ENCODE data around the gene ZDHHC18. TPM values are rescaled to one million over a fixed set of nuclear protein-coding genes. Genes with fewer than 3 reads are reported as not detected.

ZDHHC18 gene, protein sequence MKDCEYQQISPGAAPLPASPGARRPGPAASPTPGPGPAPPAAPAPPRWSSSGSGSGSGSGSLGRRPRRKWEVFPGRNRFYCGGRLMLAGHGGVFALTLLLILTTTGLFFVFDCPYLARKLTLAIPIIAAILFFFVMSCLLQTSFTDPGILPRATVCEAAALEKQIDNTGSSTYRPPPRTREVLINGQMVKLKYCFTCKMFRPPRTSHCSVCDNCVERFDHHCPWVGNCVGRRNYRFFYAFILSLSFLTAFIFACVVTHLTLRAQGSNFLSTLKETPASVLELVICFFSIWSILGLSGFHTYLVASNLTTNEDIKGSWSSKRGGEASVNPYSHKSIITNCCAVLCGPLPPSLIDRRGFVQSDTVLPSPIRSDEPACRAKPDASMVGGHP
- 10 to 100 TPM; 60.2 to 63.5 TPM for total RNA-seq

DNA sequence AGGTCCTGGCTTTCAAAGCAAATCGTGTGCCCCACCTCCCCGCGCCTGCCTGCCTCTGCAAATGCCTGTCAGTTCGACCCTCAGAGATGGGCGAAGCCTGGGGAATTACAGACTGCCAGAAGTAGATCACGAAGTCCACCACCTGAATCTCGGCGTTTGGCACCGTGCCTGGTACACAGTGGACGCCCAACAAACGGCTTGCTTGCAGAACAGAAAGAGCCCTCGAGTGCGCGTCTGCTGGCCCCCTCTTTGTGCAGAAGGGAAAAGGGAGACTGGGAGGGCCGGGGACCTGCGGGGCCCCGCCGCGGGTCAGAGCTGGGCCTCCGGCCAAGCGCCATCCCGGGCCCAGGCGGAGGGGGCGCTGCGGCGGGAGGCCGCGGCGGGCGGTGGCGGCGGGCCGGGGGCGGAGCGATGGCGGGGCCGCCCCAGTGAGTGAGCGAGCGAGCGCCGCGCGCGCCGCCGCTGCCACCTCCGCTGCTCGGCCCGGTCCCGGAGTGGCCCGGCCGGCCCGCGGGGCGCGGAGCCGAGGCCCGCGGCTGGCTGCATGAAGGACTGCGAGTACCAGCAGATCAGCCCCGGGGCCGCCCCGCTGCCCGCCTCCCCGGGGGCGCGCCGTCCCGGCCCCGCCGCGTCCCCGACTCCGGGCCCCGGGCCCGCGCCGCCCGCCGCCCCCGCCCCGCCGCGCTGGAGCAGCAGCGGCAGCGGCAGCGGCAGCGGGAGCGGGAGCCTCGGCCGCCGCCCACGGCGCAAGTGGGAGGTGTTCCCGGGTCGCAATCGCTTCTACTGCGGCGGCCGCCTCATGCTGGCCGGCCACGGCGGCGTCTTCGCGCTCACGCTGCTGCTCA lies at the start of gene ZDHHC18:
TSS of gene ZDHHC18 (plus strand) at position 428 of the 845 bp plus-strand sequence. CDS start at position 545, 117 bp downstream.
- POLR2A ChIA-PET: interaction anchor here (1.0 kb wide), 2 partner anchors 16 to 39 kb away, joined by 3 to 4 read pairs; no protein-coding TSS in a partner anchor

DNA sequence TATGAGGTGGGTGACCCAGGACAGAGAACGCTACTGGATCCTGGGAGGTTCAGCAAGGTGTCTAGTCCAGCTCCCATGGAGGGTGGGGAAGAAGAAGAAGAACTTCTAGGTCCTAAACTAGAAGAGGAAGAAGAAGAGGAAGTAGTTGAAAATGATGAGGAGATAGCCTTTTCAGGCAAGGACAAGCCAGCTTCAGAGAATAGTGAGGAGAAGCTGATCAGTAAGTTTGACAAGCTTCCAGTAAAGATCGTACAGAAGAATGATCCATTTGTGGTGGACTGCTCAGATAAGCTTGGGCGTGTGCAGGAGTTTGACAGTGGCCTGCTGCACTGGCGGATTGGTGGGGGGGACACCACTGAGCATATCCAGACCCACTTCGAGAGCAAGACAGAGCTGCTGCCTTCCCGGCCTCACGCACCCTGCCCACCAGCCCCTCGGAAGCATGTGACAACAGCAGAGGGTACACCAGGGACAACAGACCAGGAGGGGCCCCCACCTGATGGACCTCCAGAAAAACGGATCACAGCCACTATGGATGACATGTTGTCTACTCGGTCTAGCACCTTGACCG lies 47.3 kb upstream of the ZDHHC18 start:
- H3K27ac Mint-ChIP-seq: peak overlapping the region; percentile 11
- H3K9me3 Mint-ChIP-seq: no peaks in the 10 kb centered on the region
- CTCF ChIA-PET: interaction anchor here (1.8 kb wide), 1 partner anchor 9 kb away, joined by 9 read pairs; the partner anchor contains the start of gene PIGV
- H3K27me3 Mint-ChIP-seq: no peaks in the 10 kb centered on the region
- POLR2A ChIA-PET: interaction anchor here (0.6 to 1.1 kb wide), 2 partner anchors 17 to 35 kb away, joined by 3 read pairs; no protein-coding TSS in a partner anchor
- H3K4me1 Mint-ChIP-seq (ENCODE audit: low read depth): peaks cover 30% of the 10 kb centered on the region
- DNase-seq: no peak
- intact Hi-C loops (cut with micrococcal nuclease): no loop called here
- H3K4me3 Mint-ChIP-seq: no peak overlapping the region
- H3K36me3 Mint-ChIP-seq: peaks cover 57% of the 10 kb centered on the region

More for the DNA sequence above, at the start of gene ZDHHC18:
- Mint-ChIP-seq H3K27me3 (no peaks in the 10 kb centered on the region), H3K4me1 (ENCODE audit: low read depth) (peaks cover 41% of the 10 kb centered on the region), H3K9me3 (no peaks in the 10 kb centered on the region), H3K36me3 (peaks cover 25% of the 10 kb centered on the region), H3K4me3 (peak within 1 kb of the TSS; percentile 94), H3K27ac (peak within 1 kb of the TSS; percentile 96)
- CTCF ChIA-PET: interaction anchor here (0.6 to 2.4 kb wide), 5 partner anchors 16 to 41 kb away, joined by 3 to 34 read pairs (median 4); no protein-coding TSS in a partner anchor
- DNase-seq: peak; percentile 79
- intact Hi-C loops (cut with micrococcal nuclease): loop anchor here (1.0 kb wide), 1 partner anchor 39 kb away; no protein-coding TSS in a partner anchor

DNA sequence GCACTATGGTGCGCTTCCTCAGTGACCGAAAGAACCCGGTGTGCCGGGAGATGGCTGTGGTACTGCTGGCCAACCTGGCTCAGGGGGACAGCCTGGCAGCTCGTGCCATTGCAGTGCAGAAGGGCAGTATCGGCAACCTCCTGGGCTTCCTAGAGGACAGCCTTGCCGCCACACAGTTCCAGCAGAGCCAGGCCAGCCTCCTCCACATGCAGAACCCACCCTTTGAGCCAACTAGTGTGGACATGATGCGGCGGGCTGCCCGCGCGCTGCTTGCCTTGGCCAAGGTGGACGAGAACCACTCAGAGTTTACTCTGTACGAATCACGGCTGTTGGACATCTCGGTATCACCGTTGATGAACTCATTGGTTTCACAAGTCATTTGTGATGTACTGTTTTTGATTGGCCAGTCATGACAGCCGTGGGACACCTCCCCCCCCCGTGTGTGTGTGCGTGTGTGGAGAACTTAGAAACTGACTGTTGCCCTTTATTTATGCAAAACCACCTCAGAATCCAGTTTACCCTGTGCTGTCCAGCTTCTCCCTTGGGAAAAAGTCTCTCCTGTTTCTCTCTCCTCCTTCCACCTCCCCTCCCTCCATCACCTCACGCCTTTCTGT lies 46.0 kb upstream of the ZDHHC18 start:
- CTCF ChIA-PET: interaction anchor here (0.6 to 1.0 kb wide), 2 partner anchors 12 to 181 kb away, joined by 3 read pairs; no protein-coding TSS in a partner anchor
- H3K36me3 Mint-ChIP-seq: peaks cover 44% of the 10 kb centered on the region

DNA sequence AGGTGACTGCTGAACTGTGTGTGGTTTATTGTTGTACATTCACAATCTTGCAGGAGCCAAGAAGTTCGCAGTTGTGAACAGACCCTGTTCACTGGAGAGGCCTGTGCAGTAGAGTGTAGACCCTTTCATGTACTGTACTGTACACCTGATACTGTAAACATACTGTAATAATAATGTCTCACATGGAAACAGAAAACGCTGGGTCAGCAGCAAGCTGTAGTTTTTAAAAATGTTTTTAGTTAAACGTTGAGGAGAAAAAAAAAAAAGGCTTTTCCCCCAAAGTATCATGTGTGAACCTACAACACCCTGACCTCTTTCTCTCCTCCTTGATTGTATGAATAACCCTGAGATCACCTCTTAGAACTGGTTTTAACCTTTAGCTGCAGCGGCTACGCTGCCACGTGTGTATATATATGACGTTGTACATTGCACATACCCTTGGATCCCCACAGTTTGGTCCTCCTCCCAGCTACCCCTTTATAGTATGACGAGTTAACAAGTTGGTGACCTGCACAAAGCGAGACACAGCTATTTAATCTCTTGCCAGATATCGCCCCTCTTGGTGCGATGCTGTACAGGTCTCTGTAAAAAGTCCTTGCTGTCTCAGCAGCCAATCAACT lies 45.2 kb upstream of the ZDHHC18 start:
- no peak for DNase-seq
- peaks cover 50% of the 10 kb centered on the region for H3K4me1 Mint-ChIP-seq (ENCODE audit: low read depth)
- intact Hi-C loops (cut with micrococcal nuclease): no loop called here
- no peaks in the 10 kb centered on the region for H3K27me3 Mint-ChIP-seq
- CTCF ChIA-PET: interaction anchor here (0.6 to 0.7 kb wide), 3 partner anchors 13 to 184 kb away, joined by 3 read pairs; no protein-coding TSS in a partner anchor
- peaks cover 38% of the 10 kb centered on the region for H3K36me3 Mint-ChIP-seq
- no peak overlapping the region for H3K4me3 Mint-ChIP-seq
- H3K27ac Mint-ChIP-seq: peak overlapping the region; percentile 5
- POLR2A ChIA-PET: interaction anchor here (0.7 to 1.1 kb wide), 3 partner anchors 36 to 89 kb away, joined by 3 to 4 read pairs (median 4); no protein-coding TSS in a partner anchor
- H3K9me3 Mint-ChIP-seq: no peaks in the 10 kb centered on the region

More for the DNA sequence above, 46.0 kb upstream of the ZDHHC18 start:
- peak; percentile 25 for DNase-seq
- H3K4me3 Mint-ChIP-seq: no peak overlapping the region
- no peak overlapping the region for H3K27ac Mint-ChIP-seq
- POLR2A ChIA-PET: interaction anchor here (0.7 to 1.1 kb wide), 3 partner anchors 35 to 88 kb away, joined by 3 to 4 read pairs (median 4); no protein-coding TSS in a partner anchor
- intact Hi-C loops (cut with micrococcal nuclease): no loop called here
- H3K4me1 Mint-ChIP-seq (ENCODE audit: low read depth): peaks cover 42% of the 10 kb centered on the region
- no peaks in the 10 kb centered on the region for H3K27me3 Mint-ChIP-seq
- H3K9me3 Mint-ChIP-seq: no peaks in the 10 kb centered on the region

DNA sequence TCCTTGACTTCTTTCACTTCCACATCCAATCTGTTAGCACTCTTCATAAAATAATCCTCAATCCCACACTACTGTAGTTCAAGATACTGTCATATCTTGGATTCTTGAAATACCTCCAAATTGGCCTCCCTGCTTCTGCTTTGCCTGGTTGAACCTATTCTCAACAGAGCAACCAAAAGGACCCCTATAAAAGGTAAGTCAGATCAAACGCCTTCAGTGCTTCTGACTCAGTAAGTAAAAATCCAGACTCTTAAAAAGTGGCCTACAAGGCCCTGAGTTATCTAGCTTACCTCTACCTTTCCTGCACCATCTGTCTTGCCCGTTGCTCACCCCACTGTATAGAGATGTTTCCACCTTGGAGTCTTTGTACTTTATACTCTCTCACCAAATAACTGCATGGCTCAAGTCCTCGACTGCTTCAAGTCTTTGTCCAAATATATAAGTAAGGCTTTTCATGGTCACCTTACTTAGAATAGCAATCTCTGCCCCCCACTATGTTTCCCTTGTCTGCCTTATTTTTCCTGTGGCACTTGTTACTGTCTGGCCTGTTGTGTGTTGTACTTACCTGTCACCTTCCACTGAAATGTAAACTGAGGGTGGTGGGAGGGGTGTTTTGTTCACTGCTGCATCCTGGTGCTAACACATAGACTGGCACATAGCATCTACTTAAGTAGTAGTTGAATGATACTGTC lies 43.8 kb upstream of the ZDHHC18 start:
- intact Hi-C loops (cut with micrococcal nuclease): no loop called here
- peak overlapping the region; percentile 3 for H3K27ac Mint-ChIP-seq

DNA sequence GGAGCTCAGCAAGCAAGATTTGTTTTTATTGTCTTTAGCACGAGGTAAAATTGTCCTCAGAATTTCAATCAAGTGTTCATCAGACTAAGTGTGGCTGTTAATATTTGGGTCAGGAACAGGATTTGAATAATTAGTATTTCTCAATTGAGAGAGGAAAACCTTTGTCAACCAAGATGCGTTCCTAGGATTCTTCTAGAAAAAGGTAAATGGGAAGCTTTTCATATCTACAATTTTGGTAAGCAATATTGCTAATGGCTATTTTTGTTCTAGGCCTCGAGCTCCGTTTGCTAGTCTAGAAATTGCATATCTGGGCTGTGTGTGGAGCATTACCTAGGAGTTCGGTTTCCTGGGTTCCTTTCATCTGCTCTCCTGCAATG lies 42.9 kb upstream of the ZDHHC18 start:
- CTCF ChIA-PET: interaction anchor here (9.4 kb wide), 1 partner anchor 182 kb away, joined by 245 read pairs; no protein-coding TSS in a partner anchor
- no peak for DNase-seq
- peaks cover 26% of the 10 kb centered on the region for H3K36me3 Mint-ChIP-seq
- intact Hi-C loops (cut with micrococcal nuclease): no loop called here
- no peaks in the 10 kb centered on the region for H3K27me3 Mint-ChIP-seq
- H3K9me3 Mint-ChIP-seq: no peaks in the 10 kb centered on the region
- peaks cover 56% of the 10 kb centered on the region for H3K4me1 Mint-ChIP-seq (ENCODE audit: low read depth)
- peak overlapping the region; percentile 3 for H3K27ac Mint-ChIP-seq
- no peak overlapping the region for H3K4me3 Mint-ChIP-seq
- POLR2A ChIA-PET: interaction anchor here (8.2 kb wide), 1 partner anchor 89 kb away, joined by 177 read pairs; the partner anchor contains the start of gene ARID1A

More for the DNA sequence above, 43.8 kb upstream of the ZDHHC18 start:
- no peaks in the 10 kb centered on the region for H3K9me3 Mint-ChIP-seq
- H3K27me3 Mint-ChIP-seq: no peaks in the 10 kb centered on the region
- ChIA-PET CTCF (no interaction called here), POLR2A (no interaction called here)
- DNase-seq: no peak
- no peak overlapping the region for H3K4me3 Mint-ChIP-seq
- peaks cover 33% of the 10 kb centered on the region for H3K36me3 Mint-ChIP-seq
- peaks cover 60% of the 10 kb centered on the region for H3K4me1 Mint-ChIP-seq (ENCODE audit: low read depth)

DNA sequence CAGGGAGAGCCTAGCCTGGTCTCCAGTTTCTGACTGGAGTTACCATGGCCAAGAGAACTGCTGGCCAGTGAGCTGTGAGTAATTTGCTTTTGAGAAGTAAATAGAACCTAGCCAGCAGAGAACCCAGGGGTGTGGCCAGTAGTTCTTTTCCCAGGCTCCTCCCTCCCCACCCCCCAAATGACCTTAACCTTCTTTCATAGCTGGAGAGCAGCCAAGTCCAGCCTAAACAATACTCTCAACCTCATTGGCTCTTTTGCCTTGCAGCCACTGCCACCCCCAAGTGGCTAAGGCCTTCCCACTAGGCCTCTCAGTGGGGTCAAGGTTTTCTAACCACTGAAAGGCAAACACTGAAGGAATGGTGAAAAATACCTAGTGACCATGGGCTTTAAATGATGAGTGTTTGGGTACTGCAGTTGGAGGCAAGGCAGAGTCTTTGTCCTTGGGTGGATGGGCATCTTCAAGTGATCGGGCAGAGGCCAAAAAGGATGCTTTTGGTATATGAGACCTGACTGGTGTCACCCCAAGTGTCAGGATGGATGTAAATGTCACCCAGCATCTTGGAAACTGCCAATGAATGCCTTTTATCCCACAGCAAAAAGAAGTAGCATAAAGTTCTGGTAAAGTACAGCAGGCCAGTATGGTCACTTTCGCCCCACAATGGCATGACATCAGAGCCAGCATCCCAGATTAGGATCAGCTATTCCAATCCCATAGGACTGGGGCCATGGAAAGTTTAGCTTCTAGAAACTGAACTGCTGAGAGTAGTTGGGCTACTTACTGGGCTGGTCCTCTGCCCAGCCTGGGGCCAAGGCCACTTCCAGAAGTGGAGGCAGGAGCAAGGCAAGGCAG lies 42.2 kb upstream of the ZDHHC18 start:
- Mint-ChIP-seq H3K27ac (no peak overlapping the region), H3K27me3 (no peaks in the 10 kb centered on the region), H3K36me3 (peaks cover 19% of the 10 kb centered on the region), H3K4me3 (no peak overlapping the region), H3K9me3 (no peaks in the 10 kb centered on the region), H3K4me1 (ENCODE audit: low read depth) (peaks cover 62% of the 10 kb centered on the region)
- CTCF ChIA-PET: interaction anchor here (7.7 to 9.4 kb wide), 2 partner anchors 84 to 183 kb away, joined by 113 to 245 read pairs; partner anchors contain the start of gene ARID1A
- POLR2A ChIA-PET: interaction anchor here (8.2 kb wide), 1 partner anchor 89 kb away, joined by 177 read pairs; the partner anchor contains the start of gene ARID1A
- intact Hi-C loops (cut with micrococcal nuclease): no loop called here
- no peak for DNase-seq

DNA sequence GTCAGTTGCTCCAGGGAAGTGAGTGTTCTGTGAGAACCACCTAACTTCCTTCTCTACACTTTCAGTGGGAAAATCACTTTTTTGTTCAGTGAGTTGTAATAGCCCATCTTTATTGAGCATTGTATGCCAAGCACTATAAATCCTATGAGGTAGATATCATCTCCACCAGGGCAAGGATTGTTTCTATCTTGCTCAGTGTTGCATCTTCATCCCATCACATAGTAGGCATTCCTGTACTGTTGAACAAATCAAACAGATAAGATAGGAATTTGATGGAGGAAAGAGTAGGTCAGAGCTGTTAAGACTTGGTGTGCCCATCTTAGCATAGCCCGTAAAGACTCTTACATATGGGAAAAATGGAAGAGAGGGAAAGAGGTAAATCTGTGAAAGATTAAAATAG lies 41.6 kb upstream of the ZDHHC18 start:
- Mint-ChIP-seq H3K9me3 (no peaks in the 10 kb centered on the region), H3K4me3 (no peak overlapping the region)
- no peak for DNase-seq

DNA sequence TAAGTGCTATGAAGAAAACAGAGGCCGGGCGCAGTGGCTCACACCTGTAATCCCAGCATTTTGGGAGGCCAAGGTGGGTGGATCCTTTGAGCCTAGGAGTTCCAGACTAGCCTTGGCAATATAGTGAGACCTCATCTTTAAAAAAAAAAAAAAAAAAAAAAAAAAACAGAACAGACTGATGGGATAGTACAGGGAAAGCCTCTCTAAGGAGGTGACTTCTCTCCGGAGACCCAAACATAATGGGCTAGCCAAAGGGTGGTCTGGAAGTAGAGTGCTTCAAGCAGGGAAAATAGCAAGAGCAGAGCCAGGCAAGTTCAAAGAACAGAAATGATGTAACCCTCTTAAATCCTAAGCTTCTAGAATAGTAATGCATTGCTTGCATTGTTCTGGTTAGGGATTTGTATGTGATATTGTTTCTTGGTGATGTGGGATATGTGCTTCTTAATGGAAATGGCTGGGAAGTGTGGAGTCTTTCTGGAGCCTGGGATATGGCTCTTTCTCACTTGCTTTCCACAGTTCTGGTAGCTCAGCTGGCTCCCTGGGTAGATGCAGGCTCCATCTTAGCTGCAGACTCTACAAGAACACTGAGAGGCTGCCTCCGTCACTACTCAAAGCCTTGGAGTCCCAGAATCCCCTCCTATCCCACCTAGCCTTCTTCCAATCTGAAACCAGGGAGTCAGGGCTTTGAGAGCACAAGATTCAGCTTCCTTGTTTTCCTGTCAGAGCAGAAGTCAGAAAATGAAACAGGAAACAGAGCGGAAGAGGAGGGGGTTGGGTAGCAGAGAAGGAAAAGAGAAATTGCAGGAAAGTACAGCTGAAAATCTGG lies 40.7 kb upstream of the ZDHHC18 start:
- CTCF ChIA-PET: interaction anchor here (0.8 to 9.4 kb wide), 5 partner anchors 9 to 184 kb away, joined by 3 to 245 read pairs (median 5); partner anchors contain the start of gene ARID1A
- intact Hi-C loops (cut with micrococcal nuclease): loop anchor here (2.0 to 5.0 kb wide), 2 partner anchors 15 to 109 kb away; no protein-coding TSS in a partner anchor
- POLR2A ChIA-PET: interaction anchor here (1.1 to 8.2 kb wide), 6 partner anchors 14 to 204 kb away, joined by 3 to 177 read pairs (median 5); partner anchors contain the start of gene ARID1A
- no peak for DNase-seq
- Mint-ChIP-seq H3K4me1 (ENCODE audit: low read depth) (peaks cover 74% of the 10 kb centered on the region), H3K36me3 (peaks cover 10% of the 10 kb centered on the region), H3K4me3 (peak overlapping the region; percentile 45), H3K27ac (peak overlapping the region; percentile 99), H3K9me3 (no peaks in the 10 kb centered on the region), H3K27me3 (no peaks in the 10 kb centered on the region)

More for the DNA sequence above, 41.6 kb upstream of the ZDHHC18 start:
- Mint-ChIP-seq H3K4me1 (ENCODE audit: low read depth) (peaks cover 67% of the 10 kb centered on the region), H3K27me3 (no peaks in the 10 kb centered on the region), H3K36me3 (peaks cover 13% of the 10 kb centered on the region), H3K27ac (no peak overlapping the region)
- intact Hi-C loops (cut with micrococcal nuclease): loop anchor here (5.0 kb wide), 1 partner anchor 108 kb away; no protein-coding TSS in a partner anchor
- ChIA-PET CTCF (interaction anchor here (1.2 to 9.4 kb wide), 3 partner anchors 26 to 183 kb away, joined by 3 to 245 read pairs (median 113); partner anchors contain the start of gene ARID1A), POLR2A (interaction anchor here (1.5 to 8.2 kb wide), 3 partner anchors 40 to 203 kb away, joined by 3 to 177 read pairs (median 6); partner anchors contain the start of gene ARID1A)
